RWPE2 (cell line): ENCODE data around the gene ADCY3.

Source experiments
- ATAC-seq: fragments of 200-7000 bp; cut with Tn5 transposase; 3 replicates; pipeline ENCODE4 v1.9.1; 2021; ENCODE audit warnings: low read depth
- DNase-seq: peaks from one replicate; pipeline ENCODE4 v3.0.0-alpha.2; 2020; ENCODE audit warnings: low spot score
- H3K27ac ChIP-seq: fragments of 450-650 bp; 2 replicates; pipeline ENCODE4 v1.5.1; 2017; ENCODE audit warnings: mild to moderate bottlenecking; ENCODE audit not compliant: poor library complexity, severe bottlenecking
- H3K27me3 ChIP-seq: fragments of 250-450 bp; sonication (Bioruptor Pico); 2 replicates; pipeline ENCODE4 v1.5.1; 2021; ENCODE audit warnings: mild to moderate bottlenecking, moderate library complexity; ENCODE audit not compliant: insufficient read depth, poor library complexity, severe bottlenecking
- H3K36me3 ChIP-seq: fragments of 250-450 bp; sonication (Bioruptor Pico); 2 replicates; pipeline ENCODE4 v1.5.1; 2020; ENCODE audit warnings: low read depth, mild to moderate bottlenecking, moderate library complexity
- H3K4me1 ChIP-seq: fragments of 250-450 bp; sonication (Bioruptor Pico); 2 replicates; pipeline ENCODE4 v1.5.1; 2021; ENCODE audit warnings: mild to moderate bottlenecking, moderate library complexity; ENCODE audit not compliant: insufficient read depth, poor library complexity, severe bottlenecking
- H3K4me3 ChIP-seq: fragments of 250-450 bp; sonication (Bioruptor Pico); 2 replicates; pipeline ENCODE4 v1.5.1; 2021; ENCODE audit warnings: mild to moderate bottlenecking, moderate library complexity; ENCODE audit not compliant: severe bottlenecking
- H3K9me3 ChIP-seq: fragments of 250-450 bp; sonication (Bioruptor Pico); 2 replicates; pipeline ENCODE4 v1.5.1; 2021; ENCODE audit warnings: mild to moderate bottlenecking, moderate library complexity; ENCODE audit not compliant: severe bottlenecking
- TF ChIP-seq, protein P1 (sequence below): fragments of 450-650 bp; IDR thresholded peaks from one replicate; pipeline ENCODE4 v1.5.1; 2017; ENCODE audit warnings: mild to moderate bottlenecking, moderate library complexity; ENCODE audit not compliant: poor library complexity, severe bottlenecking

The ADCY3 gene

DNA sequence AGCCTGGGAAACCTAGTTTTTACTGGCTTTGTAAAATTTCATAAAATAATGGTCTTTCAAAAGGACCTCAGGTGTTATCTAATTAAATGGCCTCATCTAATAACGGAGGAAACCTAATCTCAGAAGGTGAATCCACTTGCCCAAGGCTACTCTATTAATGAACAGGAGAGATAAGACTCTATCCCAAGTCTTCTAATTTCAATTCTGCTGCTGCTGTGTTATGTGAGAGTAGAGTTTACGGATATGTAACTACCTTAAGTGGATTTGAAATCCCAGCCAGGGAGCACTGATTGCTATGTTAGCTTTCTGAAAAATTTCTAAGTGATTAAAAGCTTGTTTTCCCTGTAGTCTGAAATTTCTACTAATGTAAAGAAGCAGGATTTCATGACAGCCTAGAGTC, 17.2 kb upstream of the ADCY3 start:
- Histone ChIP-seq H3K4me1 (no peaks in the 10 kb centered on the region), H3K4me3 (no peak overlapping the region), H3K36me3 (no peaks in the 10 kb centered on the region), H3K9me3 (no peaks in the 10 kb centered on the region), H3K27me3 (no peaks in the 10 kb centered on the region), H3K27ac (no peak overlapping the region)
- DNase-seq (no peak), ATAC-seq (no peak)
- TF ChIP-seq, protein P1, sequence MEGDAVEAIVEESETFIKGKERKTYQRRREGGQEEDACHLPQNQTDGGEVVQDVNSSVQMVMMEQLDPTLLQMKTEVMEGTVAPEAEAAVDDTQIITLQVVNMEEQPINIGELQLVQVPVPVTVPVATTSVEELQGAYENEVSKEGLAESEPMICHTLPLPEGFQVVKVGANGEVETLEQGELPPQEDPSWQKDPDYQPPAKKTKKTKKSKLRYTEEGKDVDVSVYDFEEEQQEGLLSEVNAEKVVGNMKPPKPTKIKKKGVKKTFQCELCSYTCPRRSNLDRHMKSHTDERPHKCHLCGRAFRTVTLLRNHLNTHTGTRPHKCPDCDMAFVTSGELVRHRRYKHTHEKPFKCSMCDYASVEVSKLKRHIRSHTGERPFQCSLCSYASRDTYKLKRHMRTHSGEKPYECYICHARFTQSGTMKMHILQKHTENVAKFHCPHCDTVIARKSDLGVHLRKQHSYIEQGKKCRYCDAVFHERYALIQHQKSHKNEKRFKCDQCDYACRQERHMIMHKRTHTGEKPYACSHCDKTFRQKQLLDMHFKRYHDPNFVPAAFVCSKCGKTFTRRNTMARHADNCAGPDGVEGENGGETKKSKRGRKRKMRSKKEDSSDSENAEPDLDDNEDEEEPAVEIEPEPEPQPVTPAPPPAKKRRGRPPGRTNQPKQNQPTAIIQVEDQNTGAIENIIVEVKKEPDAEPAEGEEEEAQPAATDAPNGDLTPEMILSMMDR, result no peak

DNA sequence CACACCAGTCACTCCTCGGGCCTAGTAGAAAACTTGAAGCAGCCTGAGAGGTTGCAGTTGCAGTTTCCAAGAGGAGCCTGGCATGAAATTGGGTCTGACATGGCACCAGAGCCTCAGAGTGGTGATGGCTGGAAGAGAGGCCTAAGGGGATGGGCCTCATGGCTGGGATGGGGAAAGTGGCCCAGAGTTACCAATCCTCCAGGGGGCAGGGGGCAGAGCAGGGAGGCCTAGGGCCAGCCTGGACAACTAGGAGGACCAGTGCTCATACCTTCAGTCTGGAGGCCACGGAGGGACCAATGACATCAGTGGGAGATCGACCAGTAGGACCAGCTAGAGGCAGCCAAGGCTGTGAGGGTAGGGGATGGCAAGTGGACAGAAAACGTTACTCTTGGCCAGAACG, 15.1 kb upstream of the ADCY3 start:
- Histone ChIP-seq H3K9me3 (no peaks in the 10 kb centered on the region), H3K27me3 (no peaks in the 10 kb centered on the region), H3K4me1 (no peaks in the 10 kb centered on the region), H3K36me3 (no peaks in the 10 kb centered on the region), H3K27ac (no peak overlapping the region), H3K4me3 (no peak overlapping the region)
- TF ChIP-seq, protein P1, result no peak
- no peak for ATAC-seq
- DNase-seq, result no peak

DNA sequence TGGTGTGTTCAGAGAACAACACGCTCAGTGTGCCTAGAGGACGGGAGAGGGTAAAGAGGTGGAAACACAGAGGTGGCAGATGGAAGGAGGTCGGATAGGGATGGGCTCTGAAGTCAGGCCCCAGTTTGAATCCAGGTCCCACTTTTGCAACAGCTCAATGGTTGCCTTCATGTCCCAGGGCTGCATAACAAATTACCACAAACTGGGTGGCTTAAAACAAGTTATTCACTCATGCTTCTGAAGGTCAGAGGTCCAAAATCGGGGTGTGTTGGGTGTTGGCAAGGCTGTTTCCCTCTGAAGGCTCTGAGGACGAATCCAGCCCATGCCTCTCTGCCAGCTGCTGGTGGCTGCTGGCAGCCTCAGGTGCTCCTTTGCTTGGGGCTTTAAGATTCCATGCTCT, 12.7 kb upstream of the ADCY3 start:
- no peaks in the 10 kb centered on the region for H3K4me1 ChIP-seq
- no peak overlapping the region for H3K27ac ChIP-seq
- no peaks in the 10 kb centered on the region for H3K36me3 ChIP-seq
- H3K4me3 ChIP-seq, result no peak overlapping the region
- TF ChIP-seq, protein P1, result no peak
- H3K9me3 ChIP-seq, result no peaks in the 10 kb centered on the region
- ATAC-seq (no peak), DNase-seq (no peak)
- no peaks in the 10 kb centered on the region for H3K27me3 ChIP-seq

DNA sequence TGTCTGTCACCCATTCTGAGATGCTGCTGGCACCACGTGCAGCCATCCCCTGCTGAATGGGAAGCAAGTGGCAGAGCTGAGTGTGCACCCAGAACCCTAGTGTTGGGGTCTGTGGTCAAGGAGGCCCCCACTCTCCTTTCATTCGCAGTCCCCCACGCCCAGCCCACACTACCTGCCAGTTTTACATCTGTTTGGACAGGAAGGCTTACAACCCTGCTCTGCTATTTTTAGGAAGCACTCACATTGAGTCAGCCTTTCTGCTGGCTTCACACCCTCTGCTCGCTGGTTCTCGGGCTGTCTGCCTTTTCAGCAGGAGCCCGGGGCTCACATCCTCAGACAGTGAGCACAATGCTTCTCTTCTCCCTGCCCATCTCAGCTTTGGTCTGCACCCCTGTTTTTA, 10.7 kb upstream of the ADCY3 start:
- H3K36me3 ChIP-seq, result no peaks in the 10 kb centered on the region
- no peak overlapping the region for H3K4me3 ChIP-seq
- DNase-seq, result no peak
- TF ChIP-seq, protein P1, result no peak
- peak; percentile 64; the same call in 1 of the 3 replicates for ATAC-seq
- no peaks in the 10 kb centered on the region for H3K4me1 ChIP-seq
- no peak overlapping the region for H3K27ac ChIP-seq
- no peaks in the 10 kb centered on the region for H3K27me3 ChIP-seq
- no peaks in the 10 kb centered on the region for H3K9me3 ChIP-seq

DNA sequence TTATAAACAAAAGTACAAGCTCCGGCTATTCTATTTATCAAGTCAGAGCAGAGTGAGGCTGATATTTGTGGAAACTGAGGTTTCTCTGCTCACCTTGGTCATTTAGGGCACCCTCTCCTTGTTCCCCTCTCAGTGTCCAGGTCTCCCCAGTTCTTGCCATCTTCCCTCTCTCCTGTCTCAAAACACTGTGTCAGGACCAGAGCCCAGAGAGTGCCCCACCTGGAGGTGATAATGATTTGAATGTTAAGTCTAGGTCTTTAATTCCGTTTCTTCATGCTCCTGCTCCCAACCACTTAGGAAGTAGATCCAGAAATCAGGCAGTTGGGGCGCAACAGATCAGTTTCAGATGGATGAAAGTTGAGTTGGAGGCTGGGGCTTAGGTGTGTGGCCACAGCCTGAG, 9.2 kb upstream of the ADCY3 start:
- no peaks in the 10 kb centered on the region for H3K4me1 ChIP-seq
- H3K27me3 ChIP-seq, result no peaks in the 10 kb centered on the region
- no peaks in the 10 kb centered on the region for H3K36me3 ChIP-seq
- no peak overlapping the region for H3K4me3 ChIP-seq
- no peaks in the 10 kb centered on the region for H3K9me3 ChIP-seq
- no peak for ATAC-seq
- no peak for DNase-seq
- TF ChIP-seq, protein P1, result no peak
- H3K27ac ChIP-seq, result no peak overlapping the region
